DOHH2 (cell line): ENCODE data around the gene ZNF23.

ENCODE experiments used
- EZH2phosphoT487 ChIP-seq: fragments of 200-600 bp; sonication (generic); IDR thresholded peaks from 2 replicates; pipeline ENCODE4 v1.6.1; 2017; ENCODE audit warnings: borderline replicate concordance, mild to moderate bottlenecking, antibody characterized with exemption, low read length, moderate library complexity, mixed read lengths
- TF ChIP-seq, protein P1 (sequence below): fragments of 200-600 bp; sonication (generic); IDR thresholded peaks from one replicate; pipeline ENCODE4 v1.5.1; 2014; ENCODE audit warnings: antibody characterized with exemption, mild to moderate bottlenecking, low read depth, low read length; ENCODE audit not compliant: poor library complexity, severe bottlenecking

DNA sequence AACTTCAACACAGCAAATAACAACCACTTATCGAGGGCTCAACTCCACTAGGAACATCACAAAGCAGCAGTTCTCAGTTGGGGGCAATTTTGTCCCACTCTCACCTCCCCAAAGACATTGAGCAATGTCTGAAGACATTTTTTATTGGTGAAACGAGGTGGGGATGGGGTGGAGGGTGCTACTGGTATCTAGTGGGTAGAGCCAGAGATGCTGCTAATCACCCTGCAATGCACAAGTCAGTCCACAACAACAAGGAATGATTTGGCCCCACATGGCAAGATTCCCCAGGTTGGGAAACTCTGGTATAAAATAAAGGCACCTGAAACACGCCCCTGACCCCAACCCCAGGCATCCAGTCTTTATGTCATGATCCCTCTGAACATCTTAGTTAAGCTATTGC lies 53.5 kb downstream of the ZNF23 start:
- TF ChIP-seq, protein P1, sequence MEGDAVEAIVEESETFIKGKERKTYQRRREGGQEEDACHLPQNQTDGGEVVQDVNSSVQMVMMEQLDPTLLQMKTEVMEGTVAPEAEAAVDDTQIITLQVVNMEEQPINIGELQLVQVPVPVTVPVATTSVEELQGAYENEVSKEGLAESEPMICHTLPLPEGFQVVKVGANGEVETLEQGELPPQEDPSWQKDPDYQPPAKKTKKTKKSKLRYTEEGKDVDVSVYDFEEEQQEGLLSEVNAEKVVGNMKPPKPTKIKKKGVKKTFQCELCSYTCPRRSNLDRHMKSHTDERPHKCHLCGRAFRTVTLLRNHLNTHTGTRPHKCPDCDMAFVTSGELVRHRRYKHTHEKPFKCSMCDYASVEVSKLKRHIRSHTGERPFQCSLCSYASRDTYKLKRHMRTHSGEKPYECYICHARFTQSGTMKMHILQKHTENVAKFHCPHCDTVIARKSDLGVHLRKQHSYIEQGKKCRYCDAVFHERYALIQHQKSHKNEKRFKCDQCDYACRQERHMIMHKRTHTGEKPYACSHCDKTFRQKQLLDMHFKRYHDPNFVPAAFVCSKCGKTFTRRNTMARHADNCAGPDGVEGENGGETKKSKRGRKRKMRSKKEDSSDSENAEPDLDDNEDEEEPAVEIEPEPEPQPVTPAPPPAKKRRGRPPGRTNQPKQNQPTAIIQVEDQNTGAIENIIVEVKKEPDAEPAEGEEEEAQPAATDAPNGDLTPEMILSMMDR = no peak
- TF ChIP-seq EZH2phosphoT487 = no peak
